Activated T-cell treated with anti-CD3 and anti-CD28 coated beads, Interleukin-2, amount 50 U/mL, for 48 hours (primary cell): ENCODE results near the gene SAMD9.
"Not testable (repeated sequence)": the region's sequence is repeated elsewhere in the genome, so short reads cannot be mapped to it uniquely, and the experiment has no call there.

Source experiments
- DNase-seq, 2 experiments: peaks; one replicate each; pipeline ENCODE4 v3.0.0-alpha.2; 2020

The SAMD9 gene

DNA sequence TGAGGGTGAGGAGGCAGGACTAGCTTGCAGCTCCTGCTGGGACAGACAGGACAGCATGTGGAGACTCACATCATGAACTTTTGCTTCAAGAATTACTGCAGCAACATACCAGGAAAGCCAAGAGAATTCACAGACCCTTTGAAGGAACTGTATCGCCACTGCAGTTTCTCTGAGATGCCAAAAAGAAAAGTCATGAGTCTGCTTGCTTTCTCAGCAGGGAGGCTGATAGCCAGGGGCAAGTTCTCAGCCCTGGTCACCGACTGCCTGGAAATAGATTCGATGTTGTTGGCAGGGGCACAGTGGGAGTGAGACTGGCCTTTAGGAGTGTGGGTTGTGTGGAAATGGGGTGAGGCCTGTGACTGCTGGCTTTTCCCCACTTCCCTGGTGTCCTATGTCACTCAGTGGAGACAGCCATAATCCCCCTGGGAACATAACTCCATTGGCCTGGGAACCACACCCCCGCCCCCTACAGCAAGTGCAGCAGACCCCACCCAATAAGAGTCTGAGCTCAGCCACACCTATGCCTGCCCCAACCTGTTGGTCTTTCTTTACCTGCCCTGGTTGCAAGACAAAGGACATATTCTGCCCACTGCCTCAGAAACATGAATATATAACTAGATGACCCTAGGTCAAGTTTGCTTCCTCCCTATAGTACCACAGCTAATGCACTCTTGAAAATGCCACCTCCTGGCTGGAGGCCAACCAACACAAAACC lies 1.6 kb upstream of the SAMD9 start:
- no peak for DNase-seq

DNA sequence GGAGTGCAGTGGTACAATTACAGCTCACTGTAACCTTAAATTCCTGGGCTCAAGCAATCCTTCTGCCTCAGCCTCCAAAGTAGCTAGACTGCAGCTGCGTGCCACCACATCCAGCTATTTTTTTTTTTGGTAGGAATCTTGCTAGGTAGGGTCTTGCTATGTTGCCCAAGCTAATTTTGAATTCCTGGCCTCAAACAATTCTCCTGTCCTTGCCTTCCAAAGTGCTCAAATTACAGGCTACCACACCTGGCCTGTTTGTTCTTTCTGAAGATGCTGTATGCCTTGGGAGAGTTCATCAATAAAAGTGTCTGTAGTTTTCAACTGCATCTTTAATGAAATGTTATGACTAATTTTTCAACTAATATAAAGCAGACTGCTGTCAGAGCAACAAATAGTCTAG lies 452 bp downstream of the SAMD9 start:
- DNase-seq = no peak

DNA sequence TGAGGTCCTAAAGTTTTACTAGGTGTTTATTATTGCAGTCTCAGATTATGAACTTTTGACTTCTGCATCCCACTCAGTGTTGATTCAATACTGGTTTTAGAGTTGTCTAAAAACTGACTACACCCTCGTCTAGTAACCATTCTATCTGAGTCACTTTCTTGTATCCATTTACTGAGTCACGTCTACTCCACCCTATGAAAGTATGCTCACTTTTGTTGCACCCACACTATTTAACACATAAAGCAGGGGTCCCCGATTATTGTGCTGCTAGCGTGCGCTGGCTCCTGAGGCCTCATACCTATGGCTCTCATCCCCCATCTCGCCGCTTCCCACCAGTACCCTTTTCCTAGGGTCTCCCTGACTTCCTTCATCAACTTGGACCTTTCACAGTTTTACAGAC lies 2.0 kb downstream of the SAMD9 start:
- DNase-seq = peak; percentile 47 to 53

DNA sequence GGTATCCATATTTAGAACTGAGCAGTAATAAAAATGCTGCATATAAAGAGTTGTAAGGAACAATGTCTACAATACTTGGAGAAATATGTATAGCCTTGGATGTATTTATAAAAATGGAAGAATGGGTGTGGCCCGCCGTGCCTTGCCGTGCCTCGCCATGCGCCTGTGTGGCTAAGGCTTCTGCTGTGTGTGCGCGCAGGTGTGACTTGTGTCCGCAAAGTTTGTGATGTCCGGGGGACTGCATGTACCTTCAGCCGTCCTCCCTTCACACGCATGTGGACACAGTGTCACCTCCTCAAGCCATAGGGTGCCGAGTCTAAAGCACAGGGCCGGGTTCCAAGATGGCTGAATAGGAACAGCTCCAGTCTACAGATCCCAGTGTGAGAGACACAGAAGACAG lies 9.8 kb downstream of the SAMD9 start:
- no peak for DNase-seq

DNA sequence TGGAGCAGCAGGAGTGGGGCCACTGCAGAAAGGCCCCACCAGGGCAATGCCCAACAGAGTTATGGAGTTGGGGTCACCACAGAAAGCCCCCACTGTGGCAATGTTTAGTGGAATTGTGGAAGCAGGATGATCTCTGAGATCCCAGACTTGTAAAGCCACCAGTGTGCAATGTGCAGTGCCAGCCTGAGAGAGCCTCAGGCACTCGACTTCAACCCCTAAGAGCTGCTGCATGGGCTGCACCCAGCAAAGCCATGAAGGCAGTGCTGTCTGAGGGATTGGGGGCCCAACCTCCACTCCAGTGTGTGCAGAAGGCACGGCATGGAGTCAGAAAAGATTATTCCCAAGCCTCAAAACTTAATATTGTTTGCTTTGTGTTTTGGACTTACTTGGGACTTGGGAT lies 20.4 kb downstream of the SAMD9 start:
- DNase-seq = no peak

DNA sequence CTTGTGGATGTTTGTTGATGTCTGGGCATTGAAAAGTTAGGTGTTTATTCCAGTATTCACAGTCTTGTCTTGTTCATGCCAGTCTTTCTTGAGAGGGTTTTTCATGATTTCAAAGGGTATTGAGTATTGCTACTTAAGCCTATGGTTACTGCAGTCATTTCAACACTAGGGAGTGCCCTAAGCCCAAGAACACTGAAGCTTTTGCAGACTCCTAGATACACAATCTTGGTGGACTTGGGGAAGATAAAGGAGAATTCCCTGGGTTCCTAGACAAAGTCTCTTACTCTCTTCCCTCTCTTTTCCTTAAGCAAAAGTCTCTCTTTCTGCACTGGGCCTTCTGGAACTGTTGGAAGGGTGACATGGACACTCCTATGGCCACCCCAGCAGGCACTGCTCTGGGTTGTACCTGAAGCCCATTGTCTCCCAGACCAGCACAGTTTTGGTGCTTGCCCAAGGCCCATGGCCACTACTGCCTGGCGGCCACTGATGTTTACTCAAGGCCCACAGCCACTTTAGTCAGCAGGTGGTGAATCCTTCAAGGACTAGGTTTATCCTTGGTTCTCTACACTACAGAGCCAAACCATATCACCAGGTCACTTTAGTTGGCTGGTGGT lies 24.9 kb downstream of the SAMD9 start:
- no peak for DNase-seq

DNA sequence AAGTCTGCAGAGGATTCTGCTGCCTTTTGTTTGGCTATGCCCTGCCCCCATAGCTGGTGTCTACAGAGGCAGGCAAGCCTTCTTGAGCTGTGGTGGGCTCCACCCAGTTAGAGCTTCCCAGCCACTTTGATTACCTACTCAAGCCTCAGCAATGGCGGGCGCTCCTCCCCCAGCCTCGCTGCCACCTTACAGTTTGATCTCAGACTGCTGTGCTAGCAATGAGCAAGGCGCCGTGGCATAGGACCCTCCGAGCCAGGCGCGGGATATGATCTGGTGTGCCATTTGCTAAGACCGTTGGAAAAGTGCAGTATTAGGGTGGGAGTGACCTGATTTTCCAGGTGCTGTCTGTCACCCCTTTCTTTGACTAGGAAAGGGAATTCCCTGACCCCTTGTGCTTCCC lies 44.4 kb downstream of the SAMD9 start:
- DNase-seq = not testable (repeated sequence)

DNA sequence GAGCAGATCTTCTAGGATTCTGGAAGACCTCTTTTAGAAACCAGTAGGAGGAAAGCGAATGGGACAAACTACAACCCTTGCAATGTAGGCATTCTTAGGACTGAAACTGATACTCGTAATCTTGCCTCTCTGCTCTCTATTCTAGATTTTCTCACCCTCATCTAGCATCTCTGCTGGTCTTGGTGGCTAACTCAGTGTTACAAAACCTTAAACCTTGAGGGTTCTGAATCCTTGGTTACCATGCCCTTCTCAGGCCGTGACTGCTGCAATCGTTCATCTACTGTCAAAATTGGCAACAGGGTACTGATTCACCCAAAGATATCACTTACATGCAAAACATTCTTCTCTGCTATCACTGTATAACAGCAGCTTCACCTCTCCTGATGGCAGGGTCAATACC lies 55.2 kb downstream of the SAMD9 start:
- DNase-seq = no peak

DNA sequence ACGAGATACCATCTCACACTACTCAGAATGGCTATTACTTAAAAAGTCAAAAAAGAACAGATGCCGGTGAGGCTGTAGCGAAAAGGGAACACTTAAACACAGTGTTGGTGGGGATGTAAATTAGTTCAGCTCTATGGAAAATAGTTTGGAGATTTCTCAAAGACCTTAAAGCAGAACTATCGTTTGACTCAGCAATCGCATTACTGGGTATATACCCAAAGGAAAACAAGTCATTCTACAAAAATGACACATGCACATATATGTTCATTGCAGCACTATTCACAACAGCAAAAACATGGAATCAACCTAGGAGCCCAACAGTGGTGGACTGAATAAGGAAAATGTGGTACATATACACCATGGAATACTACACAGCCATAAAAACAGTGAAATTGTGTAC lies 56.9 kb downstream of the SAMD9 start:
- DNase-seq = no peak

DNA sequence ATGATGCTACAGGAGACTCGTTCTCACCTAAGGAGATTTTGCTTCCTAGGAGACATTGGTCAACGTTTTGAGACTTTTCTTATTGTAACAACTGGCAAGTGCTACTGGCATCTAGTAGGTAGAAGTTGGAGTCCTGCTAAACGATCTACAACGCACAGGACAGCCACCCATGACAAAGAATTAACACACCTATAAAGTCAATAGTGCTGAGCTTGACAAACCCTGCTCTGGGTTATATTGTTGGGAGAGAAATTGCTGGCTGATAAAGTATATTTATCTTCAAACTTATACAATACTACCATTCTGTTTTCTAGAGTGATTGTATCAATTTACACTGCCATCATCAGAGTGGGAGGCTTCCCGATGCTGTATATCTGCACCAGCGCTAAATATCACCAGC lies 57.8 kb downstream of the SAMD9 start:
- no peak for DNase-seq

DNA sequence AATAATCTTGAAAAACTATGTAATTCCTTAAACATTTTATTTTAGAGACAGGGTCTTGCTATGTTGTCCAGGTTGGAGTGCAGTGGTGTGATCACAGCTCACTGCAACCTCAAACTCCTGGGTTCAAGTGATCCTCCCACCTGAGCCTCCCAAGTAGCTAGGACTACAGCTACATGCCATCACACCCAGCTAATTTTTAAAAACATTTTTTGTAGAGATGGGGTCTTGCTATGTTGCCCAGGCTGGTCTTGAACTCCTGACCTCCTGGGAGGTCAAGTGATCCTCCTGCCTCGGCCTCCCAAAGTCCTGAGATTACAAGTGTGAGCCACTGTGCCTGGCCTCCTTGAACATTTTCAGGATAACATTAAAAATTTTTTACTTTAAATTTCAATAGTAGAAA lies 61.2 kb downstream of the SAMD9 start:
- not testable (repeated sequence) for DNase-seq

DNA sequence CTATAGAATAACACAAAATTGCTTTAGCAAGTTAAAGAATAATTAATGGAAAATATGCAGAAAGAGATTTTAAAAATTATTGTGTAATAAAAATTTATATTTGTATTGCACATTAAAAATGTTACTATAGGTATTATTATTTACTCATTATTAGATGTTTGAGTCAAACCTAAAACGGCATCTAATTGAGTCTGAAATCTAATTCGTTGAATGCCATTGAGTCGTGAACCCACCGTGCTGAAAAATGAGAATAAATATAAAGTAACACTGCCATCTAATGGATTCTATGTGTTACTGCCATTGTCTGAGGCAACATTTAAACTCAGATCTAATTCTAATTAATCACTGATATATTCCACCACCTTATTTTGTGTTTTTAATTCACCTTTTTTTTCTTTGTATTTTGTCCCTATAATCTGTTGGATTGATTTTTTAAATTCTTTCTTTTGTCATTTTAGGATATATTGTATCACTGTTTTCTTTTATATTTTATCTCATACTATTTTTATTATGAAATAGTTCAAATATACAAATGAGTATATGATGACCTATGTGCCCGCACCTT lies 62.2 kb downstream of the SAMD9 start:
- no peak for DNase-seq

DNA sequence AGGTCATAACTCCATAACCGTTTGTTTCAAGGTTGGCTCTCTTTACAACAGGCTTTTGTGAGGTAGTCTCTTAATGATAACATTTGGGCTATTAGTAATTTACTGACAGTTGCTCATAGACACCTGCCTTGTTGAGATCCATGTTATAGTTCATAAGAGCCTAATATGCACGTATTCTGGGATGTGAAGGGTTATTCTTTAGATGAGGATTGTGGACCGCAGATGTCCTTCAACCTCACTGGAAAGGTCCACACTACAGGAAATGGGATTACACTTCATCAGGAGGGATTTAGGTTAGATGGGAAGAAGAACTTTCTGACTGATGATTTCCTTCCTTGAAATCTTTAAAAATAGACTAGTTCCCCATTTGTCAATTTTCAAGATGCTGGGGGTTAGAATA lies 62.8 kb downstream of the SAMD9 start:
- DNase-seq = no peak

DNA sequence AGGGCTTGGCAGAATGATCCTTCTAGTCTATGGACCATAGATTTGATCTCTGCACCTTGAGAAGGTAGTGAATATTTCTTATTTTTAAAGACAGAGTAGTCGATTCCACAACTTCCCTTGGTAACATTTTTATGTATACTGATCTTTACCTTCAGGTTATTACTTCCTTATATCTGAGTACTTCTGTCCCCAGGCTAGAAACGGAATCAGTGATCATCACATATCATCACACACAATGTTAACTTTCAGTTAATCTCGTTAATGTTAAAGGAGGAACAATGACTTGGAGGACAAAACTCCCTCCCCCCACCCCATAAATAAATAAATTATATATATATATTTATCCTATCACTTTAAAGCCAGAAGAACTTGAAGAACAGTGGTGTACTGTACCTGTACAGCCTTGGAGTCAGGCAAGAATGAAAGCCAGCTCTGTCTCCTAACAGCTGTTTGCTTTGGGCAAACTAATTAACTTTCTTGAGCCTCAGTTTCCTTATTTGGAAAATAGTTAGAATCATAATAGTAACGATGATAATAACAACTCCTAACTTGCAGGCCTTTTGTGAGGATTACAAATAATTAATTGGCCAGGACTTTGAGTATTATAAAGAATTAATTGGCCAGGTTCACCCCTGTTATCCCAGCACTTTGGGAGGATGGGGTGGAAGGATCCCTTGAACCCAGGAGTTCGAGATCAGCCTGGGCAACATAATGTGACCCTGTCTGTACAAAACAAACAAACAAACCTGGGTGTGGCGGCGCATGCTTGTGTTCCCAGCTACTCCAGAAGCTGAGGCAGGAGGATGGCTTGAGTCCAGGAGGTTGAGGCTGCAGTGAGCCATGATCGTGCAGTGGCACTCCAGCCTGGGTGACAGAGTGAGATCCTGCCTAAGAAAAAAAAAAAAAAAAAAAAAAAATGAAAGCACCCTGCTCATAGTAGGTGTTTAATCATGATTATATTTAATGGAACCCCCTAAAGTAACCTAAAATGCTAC lies 63.5 kb downstream of the SAMD9 start:
- no peak for DNase-seq

DNA sequence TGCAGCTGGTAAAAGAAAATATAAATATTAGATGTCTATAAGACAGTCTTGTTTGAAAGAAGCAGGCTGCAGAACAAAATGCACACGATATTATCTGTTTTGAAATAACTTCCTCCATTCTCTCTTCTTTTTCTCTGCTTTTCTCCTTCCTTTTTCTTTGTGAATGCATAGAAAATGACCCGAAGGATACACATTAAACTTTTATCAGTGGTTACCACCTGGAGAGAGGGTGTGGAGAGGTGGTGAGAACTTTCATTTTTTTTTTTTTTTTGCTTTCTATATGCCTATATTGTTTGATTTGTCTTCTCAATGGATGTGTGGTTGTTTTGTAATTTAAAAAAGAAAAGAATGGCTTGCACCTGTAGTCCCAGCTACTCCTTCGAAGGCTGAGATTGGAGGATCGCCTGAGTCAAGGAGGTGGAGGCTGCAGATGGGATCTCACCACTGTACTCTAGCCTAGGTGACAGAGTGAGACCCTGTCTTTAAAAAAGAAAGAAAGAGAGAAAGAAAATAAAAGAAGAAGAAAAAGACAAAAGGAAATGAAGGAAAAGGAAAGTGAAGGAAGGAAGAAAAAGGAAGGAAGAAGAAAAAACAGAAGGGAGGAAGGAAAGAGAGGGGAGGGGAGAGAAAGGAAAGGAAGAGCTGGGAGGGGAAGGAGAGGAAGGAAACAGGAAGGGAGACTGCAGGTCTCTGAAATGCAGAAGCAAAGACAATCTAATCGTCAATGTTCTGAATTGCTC lies 64.4 kb downstream of the SAMD9 start:
- no peak for DNase-seq

DNA sequence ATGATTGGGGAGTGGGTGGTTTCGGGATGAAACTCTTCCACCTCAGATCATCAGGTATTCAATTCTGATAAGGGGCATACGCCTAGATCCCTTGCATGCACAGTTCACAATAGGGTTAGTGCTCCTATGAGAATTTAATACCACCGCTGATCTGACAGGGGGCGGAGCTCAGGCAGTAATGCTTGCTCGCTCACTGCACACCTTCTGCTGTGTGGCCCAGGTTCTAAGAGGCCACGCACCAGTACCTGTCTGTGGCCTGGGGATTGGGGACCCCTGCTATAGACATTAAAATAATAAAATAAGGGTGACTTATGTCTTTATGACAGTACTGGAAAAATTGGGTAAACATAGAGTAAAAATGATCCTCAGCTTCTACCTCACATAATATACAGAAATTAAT lies 66.1 kb downstream of the SAMD9 start:
- DNase-seq = no peak
